Stimulated activated CD4-positive, alpha-beta T cell treated with anti-CD3 and anti-CD28 coated beads, Interleukin-12 subunit alpha, Interleukin-12 subunit beta, amount 100 ng/mL, for 4 hours (primary cell): Measurements from ENCODE around the gene TRMT61A.
"Not testable (repeated sequence)": the region's sequence is repeated elsewhere in the genome, so short reads cannot be mapped to it uniquely, and the experiment has no call there.

ENCODE experiments used
- DNase-seq: peaks from one replicate; pipeline ENCODE4 v3.0.0-alpha.2; 2020

Gene TRMT61A

GRCh38 chr14:103509864-103510723 lies 18.9 kb upstream of the TRMT61A start:
- no peak for DNase-seq

- DNase-seq = no peak
Observed at GRCh38 chr14:103510724-103511693, 18.0 kb upstream of the TRMT61A start.

GRCh38 chr14:103512180-103512579 lies 16.8 kb upstream of the TRMT61A start:
- DNase-seq = not testable (repeated sequence)

DNA sequence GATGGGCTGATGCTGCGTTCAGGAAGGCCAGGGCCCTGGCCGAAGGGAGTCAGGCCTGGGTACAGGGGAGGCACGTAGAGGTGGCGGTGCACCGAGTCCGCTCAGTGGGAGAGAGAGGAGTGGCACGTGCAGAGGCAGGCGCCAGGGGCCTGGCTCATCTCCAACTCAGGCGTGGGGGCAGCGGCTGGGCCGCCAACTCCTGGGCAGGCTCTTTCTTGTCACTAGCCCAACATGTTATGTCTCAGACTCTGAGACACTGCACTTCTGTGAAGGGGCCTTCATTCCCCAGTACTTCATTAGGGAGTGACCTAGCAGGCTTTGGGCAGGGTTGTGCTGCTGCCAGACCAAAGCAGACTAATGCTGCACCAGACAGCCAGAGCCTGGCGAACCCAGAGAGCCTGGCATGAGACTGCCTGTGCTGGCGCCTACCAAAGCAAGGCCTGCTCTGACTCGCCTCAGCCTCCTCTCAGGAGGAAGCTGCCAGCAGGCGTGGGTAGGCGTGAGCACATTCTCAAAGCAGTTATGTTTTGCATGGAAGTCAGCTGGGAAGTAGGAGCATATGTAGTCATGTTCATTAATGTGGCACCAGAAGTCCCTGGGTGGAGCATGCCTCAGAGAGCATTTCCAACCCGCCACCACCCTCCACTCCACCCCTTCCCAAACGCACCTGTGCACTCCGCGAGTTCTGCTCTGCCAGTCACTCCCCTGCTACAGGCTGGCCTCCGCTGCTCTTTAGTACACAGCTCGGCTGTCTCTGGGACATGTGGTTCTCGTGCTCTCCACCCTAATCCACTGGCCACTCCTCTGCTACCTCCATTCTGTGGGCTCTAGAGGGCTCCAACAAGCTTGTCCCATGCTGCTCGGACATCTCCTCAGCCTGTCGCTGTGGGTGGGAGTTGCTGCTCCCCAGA lies 16.0 kb upstream of the TRMT61A start:
- DNase-seq = no peak

DNA sequence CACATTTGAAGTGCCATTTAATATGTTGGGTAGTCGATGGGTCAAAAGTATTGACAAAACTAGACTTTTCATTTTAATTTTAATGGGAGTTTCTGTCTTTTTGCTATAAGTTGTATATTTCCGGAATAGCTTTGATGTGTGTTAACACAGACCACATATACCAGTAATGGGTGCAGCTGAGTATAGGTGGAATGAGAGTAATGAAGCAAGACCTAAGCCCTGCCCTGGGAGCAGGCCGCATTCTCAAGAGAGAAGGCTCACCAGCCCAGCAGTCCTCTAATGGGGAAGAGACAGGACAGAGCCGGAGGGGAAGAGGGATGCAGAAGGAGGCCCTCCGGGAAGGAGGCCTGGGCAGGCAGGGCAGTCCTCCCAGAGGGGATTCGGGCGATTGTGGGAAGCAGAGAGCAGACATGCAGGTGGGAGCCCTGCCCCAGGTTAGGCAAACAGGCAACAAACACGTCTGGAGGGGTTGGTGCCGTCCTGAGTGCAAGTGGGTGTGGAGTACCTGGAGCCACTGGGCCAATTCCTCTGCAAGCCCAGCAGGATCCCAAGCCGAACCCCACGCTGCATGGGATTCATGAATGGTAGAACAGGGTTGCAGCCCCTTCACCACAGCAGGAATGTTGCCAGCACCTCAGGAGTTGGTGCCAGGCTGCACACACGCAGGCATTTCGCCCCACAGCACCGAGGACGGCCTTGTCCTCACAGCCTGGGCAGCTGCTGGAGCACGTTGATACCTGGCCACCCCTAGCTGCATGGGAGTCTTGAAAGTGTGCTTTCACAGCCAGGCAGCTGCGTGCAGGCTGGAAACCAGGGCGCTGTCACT lies 14.2 kb upstream of the TRMT61A start:
- DNase-seq = no peak

DNA sequence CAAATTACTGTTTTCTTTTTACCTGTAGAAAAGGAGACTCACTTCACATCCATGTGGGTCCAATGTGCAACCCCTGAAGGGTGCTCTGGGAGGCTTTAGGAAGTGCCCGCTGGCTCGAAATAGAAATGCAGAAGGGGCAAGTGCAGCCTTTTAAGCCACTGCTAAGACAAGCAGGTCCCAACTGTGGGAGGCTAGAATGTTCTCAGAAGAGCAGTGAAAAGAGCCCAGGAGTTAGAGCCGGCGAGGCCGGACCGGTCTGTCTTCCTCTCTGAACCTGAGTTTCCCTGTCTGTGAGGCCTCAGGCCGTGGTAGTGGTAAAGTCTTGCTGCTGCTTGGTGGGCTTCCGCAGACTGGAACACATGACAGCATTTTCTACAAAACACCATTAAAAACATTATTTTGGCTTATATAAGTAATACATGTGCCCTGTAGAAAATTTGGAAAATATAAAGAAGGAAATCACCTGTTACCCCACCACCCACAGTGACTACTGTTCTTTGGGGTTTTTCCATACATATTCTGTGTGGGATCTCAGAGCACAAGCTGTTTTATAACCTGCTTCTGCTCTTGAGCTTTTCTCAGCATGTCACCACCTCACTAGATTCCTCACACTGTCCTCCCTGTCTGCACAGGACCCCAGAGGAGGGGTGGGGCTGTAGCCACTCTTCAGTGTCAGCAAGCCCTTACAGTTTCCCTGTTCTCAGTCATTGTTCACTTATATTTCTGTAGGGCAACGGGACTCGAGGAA lies 12.4 kb upstream of the TRMT61A start:
- no peak for DNase-seq

GRCh38 chr14:103517174-103517566 lies 11.8 kb upstream of the TRMT61A start:
- DNase-seq = no peak

DNA sequence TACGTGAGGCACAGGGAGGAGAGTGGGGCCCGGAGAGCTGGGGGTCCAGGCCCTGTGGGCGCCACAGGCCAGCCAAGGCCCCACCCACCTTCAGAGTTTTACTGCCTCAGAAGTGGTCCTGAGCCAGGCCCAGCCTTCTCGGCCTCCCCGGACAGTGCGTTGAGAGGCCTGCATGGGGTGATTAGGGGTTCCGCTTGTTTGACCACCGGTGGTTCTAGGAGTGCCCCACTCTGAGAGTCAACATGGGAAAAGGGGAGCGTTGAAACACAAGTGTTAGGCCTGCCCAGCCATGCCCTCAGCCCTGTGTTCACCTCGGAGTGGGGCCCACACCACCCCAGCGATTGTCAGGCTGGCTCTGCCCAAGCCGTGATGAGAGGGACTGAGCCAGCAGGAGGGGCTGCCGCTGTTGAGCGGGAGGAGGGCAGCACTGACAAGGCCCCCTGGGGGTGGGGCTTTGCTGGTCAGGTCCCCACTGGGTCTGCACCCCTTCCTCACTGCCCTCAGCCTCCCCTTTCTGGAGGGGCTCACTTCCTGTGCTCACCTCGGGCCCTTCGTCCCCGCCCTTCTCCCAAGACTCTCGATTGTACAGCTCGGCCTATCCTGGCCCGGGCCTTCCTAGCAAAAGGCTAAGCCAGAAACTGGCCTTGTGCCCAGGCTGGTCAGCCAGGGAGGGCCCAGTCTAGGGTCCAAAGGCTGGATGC lies 11.1 kb upstream of the TRMT61A start:
- DNase-seq = no peak

GRCh38 chr14:103518422-103519042 lies 10.5 kb upstream of the TRMT61A start:
- DNase-seq = peak; percentile 59

DNA sequence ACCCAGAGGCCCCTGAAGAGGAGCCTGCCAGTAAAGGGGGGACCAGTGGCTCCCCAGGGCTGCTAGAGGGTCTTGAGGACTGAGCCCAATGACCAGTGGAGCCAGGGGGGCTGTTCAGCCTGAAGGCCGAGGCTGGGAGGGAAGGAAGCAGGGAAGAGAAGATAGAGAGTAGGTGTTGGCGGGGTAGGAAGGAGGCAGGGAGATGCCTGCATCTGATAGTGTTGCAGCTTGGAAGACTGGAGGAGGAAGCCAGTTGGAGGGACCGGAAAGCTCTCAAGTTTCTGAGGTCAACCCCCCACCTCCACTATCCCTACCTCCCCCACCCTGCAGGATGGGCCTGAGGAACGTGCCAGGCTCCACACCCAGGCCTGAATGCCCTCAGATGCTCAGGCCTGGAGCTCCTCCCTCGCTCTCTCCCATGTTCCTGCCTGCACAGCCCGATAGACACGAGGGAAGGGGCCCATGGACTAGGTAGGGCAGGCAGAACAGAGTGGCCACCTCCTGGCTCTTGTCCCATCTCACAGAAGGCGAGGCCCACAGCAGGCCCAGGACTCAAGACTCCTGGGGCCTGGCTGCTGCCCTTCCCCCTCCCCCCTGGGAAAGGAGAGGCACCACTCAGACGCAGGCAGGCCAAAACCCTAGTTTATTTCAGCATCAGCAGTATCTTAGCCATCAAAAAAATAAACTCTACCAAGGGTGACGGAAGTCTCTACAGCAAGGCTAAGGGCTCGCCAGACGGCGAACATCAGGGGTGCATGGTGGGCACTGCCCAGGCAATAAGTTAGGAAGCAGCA lies 9.8 kb upstream of the TRMT61A start:
- DNase-seq = no peak

DNA sequence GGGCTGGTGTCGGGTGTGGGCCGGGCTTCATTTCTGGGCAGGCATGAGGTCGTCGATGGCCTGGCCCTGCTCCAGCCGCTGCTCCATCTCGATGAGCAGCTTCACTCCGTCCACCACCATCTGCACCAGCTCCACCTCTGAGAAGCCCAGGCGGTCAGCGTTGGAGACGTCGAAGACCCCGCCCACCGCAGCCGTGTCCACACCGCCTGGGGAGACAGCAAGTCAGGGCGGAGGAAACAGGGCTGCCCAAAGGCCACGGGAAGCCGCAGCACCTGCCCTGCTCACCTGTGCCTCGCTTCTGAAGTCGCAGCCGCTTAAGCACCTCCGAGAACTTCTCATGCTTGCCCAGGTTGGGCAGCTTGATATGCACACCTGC lies 9.2 kb upstream of the TRMT61A start:
- DNase-seq = no peak

- DNase-seq = no peak
Observed at GRCh38 chr14:103520269-103520656, 8.7 kb upstream of the TRMT61A start.

DNA sequence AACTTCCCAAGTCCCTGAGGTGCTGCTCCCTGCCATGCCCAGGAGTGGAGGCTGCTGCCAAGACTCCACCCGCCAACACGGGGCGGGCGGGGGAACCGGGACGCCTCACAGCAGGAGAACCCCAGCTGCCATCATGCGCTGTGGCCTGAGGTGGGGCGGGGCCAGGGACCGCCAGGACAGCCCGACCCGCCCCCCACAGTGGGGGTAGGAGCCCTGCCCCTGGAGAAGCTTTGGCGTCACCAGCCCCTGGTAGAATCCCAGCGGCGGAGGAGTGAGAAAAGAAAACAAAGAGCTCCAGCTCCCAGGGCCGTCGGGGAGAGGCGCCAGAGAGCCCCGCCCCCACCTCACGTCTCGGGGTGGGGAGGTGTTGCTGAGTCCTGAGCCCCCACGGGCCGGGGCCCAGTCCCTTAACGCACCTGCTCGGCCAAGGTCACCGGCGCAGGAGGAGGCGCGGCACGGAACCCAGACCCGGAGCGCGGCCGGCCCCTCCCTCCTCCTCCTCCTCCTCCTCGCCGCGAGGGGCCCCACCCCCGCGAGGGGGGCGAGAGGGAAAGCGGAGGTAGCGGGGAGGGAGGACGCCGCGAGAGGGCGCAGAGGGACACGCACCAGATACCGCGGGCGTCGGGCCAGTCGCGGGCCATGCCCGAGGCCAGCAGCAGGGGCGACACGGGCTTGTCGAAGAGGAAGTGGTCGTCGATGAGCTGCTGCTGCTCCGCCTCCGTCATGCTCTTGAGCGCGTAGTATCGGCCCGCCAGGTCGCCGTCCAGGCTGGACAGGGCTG lies 8.1 kb upstream of the TRMT61A start:
- peak; percentile 62 for DNase-seq

- DNase-seq = no peak
Observed at GRCh38 chr14:103521438-103521950, 7.5 kb upstream of the TRMT61A start.

GRCh38 chr14:103521951-103522563 lies 6.9 kb upstream of the TRMT61A start:
- DNase-seq = no peak

DNA sequence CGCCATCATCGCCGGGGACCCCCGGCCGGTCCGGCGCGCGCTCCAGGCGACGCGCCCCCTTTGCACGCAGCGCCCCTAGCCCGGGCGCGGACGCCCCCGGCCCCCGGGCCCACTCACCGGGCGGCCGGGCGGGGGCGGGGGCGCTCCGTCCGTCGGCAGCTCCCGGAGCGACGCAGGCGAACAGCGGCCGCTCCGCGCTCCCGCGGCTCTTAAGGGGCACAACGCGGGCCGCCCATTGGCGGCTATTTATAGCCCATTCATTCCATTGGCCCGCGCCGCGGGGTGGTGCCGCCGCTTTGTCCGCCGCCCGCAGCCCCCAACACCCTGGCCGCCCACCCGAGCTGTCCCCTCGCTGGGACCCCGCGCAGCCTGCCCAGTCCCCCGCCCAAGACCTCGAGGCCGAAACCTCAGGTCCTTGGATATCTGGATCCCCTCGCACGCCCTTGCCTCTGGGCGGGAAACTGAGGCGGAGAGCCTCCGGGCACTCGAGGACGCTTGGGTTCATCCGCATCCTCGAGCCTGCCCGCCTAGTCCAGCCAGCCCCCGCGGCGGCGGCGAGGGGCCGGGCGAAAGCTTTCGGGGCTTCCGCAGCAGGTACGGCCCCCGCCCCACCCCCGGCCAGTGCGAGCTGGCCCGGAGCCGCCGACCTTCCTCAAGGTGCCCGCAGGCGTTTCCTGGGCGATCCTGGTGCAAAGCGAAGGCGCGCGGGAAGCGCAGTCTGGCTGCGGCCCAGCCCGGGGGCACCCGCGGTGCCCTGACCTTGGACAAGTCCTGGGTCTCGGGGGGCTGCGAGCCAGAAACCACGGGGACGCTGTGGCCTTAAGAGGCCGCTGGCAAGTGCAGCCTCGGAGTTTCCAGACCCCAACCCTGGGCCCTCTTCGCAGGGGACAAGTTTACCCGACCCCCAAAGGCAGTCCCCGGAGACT lies 6.1 kb upstream of the TRMT61A start, which contains the start of gene CKB:
TSS of gene CKB (minus strand) at position 182 of the 926 bp plus-strand sequence. CDS start 337 bp downstream, outside the sequence.
- DNase-seq = no peak
